ENCODE results near the gene MSX2.

The MSX2 gene

GRCh38 chr5:174773371-174773770 lies 49.0 kb downstream of the MSX2 start:
- no peak for DNase-seq
- no peak for ATAC-seq

- DNase-seq (no peak), ATAC-seq (no peak)
These were observed 50.7 kb downstream of the MSX2 start for GRCh38 chr5:174775081-174775480.

DNA sequence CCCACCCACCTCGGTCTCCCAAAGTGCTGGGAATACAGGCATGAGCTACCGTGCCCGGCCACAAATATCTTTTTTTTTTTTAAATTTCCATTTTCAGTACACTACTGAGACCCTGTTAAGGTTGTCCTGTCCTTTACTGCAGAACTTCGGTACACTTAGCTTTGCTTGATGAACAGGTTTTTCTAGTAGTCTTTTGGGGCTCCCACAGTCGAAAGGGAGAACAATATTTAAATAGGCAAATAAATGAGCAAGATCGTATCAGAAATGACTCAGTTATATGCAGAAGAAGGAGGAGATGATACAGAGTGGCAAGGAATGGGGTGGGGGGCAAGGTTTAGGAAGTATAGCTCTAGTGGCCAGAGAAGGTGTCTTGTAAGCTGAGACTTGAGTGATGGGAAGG lies 52.7 kb downstream of the MSX2 start:
- no peak for ATAC-seq
- DNase-seq, result no peak

- ATAC-seq, result no peak
These were observed 53.2 kb downstream of the MSX2 start for GRCh38 chr5:174777583-174777982.

More at GRCh38 chr5:174777583-174777982, 53.2 kb downstream of the MSX2 start:
- no peak for DNase-seq

Data from stimulated activated naive CD8-positive, alpha-beta T cell treated with anti-CD3 and anti-CD28 coated beads, Interleukin-15, Interleukin-2, amounts not matched to agents 100 U/mL and 50 U/mL, for 24 hours (primary cell).